HG03060 (cell line): ENCODE measurements around the gene ITCH.

Experiments
- ATAC-seq: cut with Tn5 transposase; IDR thresholded peaks from one replicate; pipeline ENCODE4 v1.9.1; 2021; ENCODE audit warnings: low read depth, moderate number of reproducible peaks; ENCODE audit not compliant: unreplicated experiment

The ITCH gene

GRCh38 chr20:34525709-34526416 is 162.8 kb downstream of the ITCH start:
- no peak for ATAC-seq

- ATAC-seq = no peak
Observed at GRCh38 chr20:34526466-34526865, 163.4 kb downstream of the ITCH start.

GRCh38 chr20:34527016-34527415 is 163.9 kb downstream of the ITCH start:
- no peak for ATAC-seq

- ATAC-seq = no peak
Observed at GRCh38 chr20:34528921-34529297, 165.8 kb downstream of the ITCH start.

- no peak for ATAC-seq
Observed at GRCh38 chr20:34529742-34530141, 166.7 kb downstream of the ITCH start.

- ATAC-seq = no peak
Observed at GRCh38 chr20:34530342-34530741, 167.3 kb downstream of the ITCH start.

GRCh38 chr20:34531608-34532265 is 168.7 kb downstream of the ITCH start:
- ATAC-seq = no peak

GRCh38 chr20:34532320-34532719 is 169.2 kb downstream of the ITCH start:
- ATAC-seq = no peak

- ATAC-seq = no peak
Observed at GRCh38 chr20:34532756-34533155, 169.7 kb downstream of the ITCH start.

- ATAC-seq = no peak
Observed at GRCh38 chr20:34534391-34535165, 171.5 kb downstream of the ITCH start.

GRCh38 chr20:34535301-34535840 is 172.3 kb downstream of the ITCH start:
- ATAC-seq = no peak

GRCh38 chr20:34535857-34536256 is 172.8 kb downstream of the ITCH start:
- no peak for ATAC-seq

GRCh38 chr20:34536798-34537394 is 173.8 kb downstream of the ITCH start:
- no peak for ATAC-seq

- no peak for ATAC-seq
Observed at GRCh38 chr20:34537651-34538050, 174.6 kb downstream of the ITCH start.

- no peak for ATAC-seq
Observed at GRCh38 chr20:34538671-34539123, 175.6 kb downstream of the ITCH start.

- no peak for ATAC-seq
Observed at GRCh38 chr20:34539756-34540155, 176.7 kb downstream of the ITCH start.

GRCh38 chr20:34540596-34541263 is 177.7 kb downstream of the ITCH start:
- no peak for ATAC-seq

- ATAC-seq = no peak
Observed at GRCh38 chr20:34541264-34541901, 178.3 kb downstream of the ITCH start.

- no peak for ATAC-seq
Observed at GRCh38 chr20:34541917-34542316, 178.8 kb downstream of the ITCH start.

GRCh38 chr20:34542439-34542838 is 179.4 kb downstream of the ITCH start:
- ATAC-seq = no peak
